ENCODE measurements around the gene CHIC2.

DNA sequence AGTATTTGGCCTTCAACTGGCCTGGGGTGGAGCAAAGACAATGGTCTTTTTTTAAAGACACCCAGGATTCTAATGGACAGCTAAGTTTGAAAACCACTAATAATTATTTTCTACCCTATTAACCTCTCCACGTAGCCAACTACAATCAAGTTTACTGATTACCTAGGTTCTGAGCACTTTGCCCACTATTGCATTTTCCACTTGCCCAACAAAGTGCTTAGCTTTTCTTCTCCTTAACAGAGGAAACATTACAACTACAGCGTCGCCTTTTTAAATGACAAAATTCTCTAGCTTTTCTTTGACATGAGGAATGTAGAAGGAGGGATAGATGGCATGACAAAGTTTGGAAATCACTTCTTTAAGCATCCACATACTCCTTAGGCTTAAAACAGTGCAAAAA, 2.0 kb downstream of the CHIC2 start:
- no peak for TF ChIP-seq EZH2 (IDR thresholded peaks at IDR 0.05)
- TF ChIP-seq, protein P1, sequence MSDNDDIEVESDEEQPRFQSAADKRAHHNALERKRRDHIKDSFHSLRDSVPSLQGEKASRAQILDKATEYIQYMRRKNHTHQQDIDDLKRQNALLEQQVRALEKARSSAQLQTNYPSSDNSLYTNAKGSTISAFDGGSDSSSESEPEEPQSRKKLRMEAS (IDR thresholded peaks at IDR 0.05) = no peak
- TF ChIP-seq JUND (IDR thresholded peaks at IDR 0.05) = no peak
- TF ChIP-seq EZH2phosphoT487 (IDR thresholded peaks at IDR 0.05; ENCODE audit: borderline replicate concordance) = no peak
- no peak for TF ChIP-seq POLR2AphosphoS5 (IDR thresholded peaks at IDR 0.05; ENCODE audit: low read depth, low read length)
- no peak for TF ChIP-seq SP1 (IDR thresholded peaks at IDR 0.05; ENCODE audit: low read depth)
- TF ChIP-seq CTCF (IDR thresholded peaks at IDR 0.05 in 2 of 3, conservative IDR thresholded peaks at IDR 0.05 in 1 of 3; ENCODE audit: borderline replicate concordance in 1 of 3, insufficient read depth in 1 of 3, low read depth in 2 of 3, low read length in 2 of 3) = no peak
- TF ChIP-seq, protein P2, sequence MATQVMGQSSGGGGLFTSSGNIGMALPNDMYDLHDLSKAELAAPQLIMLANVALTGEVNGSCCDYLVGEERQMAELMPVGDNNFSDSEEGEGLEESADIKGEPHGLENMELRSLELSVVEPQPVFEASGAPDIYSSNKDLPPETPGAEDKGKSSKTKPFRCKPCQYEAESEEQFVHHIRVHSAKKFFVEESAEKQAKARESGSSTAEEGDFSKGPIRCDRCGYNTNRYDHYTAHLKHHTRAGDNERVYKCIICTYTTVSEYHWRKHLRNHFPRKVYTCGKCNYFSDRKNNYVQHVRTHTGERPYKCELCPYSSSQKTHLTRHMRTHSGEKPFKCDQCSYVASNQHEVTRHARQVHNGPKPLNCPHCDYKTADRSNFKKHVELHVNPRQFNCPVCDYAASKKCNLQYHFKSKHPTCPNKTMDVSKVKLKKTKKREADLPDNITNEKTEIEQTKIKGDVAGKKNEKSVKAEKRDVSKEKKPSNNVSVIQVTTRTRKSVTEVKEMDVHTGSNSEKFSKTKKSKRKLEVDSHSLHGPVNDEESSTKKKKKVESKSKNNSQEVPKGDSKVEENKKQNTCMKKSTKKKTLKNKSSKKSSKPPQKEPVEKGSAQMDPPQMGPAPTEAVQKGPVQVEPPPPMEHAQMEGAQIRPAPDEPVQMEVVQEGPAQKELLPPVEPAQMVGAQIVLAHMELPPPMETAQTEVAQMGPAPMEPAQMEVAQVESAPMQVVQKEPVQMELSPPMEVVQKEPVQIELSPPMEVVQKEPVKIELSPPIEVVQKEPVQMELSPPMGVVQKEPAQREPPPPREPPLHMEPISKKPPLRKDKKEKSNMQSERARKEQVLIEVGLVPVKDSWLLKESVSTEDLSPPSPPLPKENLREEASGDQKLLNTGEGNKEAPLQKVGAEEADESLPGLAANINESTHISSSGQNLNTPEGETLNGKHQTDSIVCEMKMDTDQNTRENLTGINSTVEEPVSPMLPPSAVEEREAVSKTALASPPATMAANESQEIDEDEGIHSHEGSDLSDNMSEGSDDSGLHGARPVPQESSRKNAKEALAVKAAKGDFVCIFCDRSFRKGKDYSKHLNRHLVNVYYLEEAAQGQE (IDR thresholded peaks at IDR 0.05; ENCODE audit: low read depth) = no peak
